HG02981 (cell line): ENCODE results near the gene TMEM200A.

Experiments
- ATAC-seq: cut with Tn5 transposase; IDR thresholded peaks from one replicate; pipeline ENCODE4 v1.9.1; 2021; ENCODE audit warnings: mild to moderate bottlenecking, moderate library complexity; ENCODE audit not compliant: unreplicated experiment

Gene TMEM200A

GRCh38 chr6:130482645-130483390, 117.0 kb downstream of the TMEM200A start:
- no peak for ATAC-seq

DNA sequence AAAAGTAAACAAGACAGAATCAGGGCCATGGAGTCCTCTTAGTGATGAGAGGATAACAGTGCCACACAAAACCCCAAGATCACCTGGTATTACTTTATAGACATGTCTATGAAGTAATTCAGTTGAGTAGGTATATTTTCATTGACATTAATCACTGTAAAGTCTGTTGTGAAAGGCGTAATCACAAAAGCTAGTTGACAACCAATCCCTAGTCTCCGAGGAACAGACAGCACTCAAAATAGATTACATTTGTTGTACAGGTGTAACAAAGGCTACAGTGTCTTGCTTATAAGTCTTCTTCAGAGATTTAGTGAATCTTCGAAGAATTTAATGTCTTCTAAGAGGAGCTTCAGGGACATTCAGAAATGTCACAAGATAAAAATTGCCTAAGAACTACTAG, 120.1 kb downstream of the TMEM200A start:
- ATAC-seq = no peak

GRCh38 chr6:130486417-130486816, 120.6 kb downstream of the TMEM200A start:
- no peak for ATAC-seq

DNA sequence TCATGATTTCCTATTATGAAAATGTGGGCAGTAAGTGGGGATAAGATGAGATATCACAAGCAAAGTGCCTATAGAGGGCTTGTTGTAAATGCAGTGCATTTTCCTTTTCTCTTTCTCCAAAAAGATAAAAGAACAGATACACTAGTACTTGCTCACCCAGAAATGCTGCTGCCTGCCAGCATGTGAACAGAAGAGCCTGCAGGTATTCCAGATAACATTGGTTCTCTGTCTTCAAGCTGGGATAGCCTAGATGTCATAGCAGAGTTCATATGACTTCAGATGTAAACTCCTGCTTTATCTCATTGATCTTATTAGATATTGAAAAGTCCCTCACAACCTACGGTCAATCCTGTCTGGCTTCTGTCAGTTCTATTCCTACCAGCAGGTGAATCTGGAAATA, 123.7 kb downstream of the TMEM200A start:
- ATAC-seq = no peak
